GM23338 (cell line): ENCODE results near the gene NFATC1. TPM values are rescaled to one million over a fixed set of nuclear protein-coding genes. Genes with fewer than 3 reads are reported as not detected.

Experiments used
- ATAC-seq: fragments of 200-7000 bp; cut with Tn5 transposase; 3 replicates; pipeline ENCODE4 v1.9.1; 2020
- DNase-seq: peaks from one replicate; pipeline ENCODE4 v3.0.0-alpha.2; 2015; ENCODE audit warnings: low spot score
- H2AFZ ChIP-seq: fragments of 200-600 bp; sonication (generic); 2 replicates; pipeline ENCODE4 v1.8.0; 2016; ENCODE audit warnings: antibody characterized with exemption, mild to moderate bottlenecking, moderate library complexity
- H3F3A ChIP-seq: fragments of 200-600 bp; sonication (generic); replicated peaks from 2 replicates; pipeline ENCODE4 v1.8.0; 2017; ENCODE audit warnings: antibody characterized with exemption, mixed run types, low read depth
- H3K27ac ChIP-seq: fragments of 200-600 bp; sonication (generic); 2 replicates; pipeline ENCODE4 v1.6.1; 2016; ENCODE audit warnings: low read depth
- H3K27me3 ChIP-seq: fragments of 200-600 bp; sonication (generic); 2 replicates; pipeline ENCODE4 v1.8.0; 2016; ENCODE audit warnings: mild to moderate bottlenecking, mixed run types, moderate library complexity; ENCODE audit not compliant: insufficient read depth
- H3K36me3 ChIP-seq: fragments of 200-600 bp; sonication (generic); 2 replicates; pipeline ENCODE4 v1.8.0; 2016; ENCODE audit warnings: mild to moderate bottlenecking; ENCODE audit not compliant: insufficient read depth
- H3K4me1 ChIP-seq: fragments of 200-600 bp; sonication (generic); 2 replicates; pipeline ENCODE4 v1.8.0; 2016; ENCODE audit warnings: mild to moderate bottlenecking, moderate library complexity; ENCODE audit not compliant: insufficient read depth
- H3K4me2 ChIP-seq: fragments of 200-600 bp; sonication (generic); 2 replicates; pipeline ENCODE4 v1.7.1; 2017; ENCODE audit warnings: mixed run types
- H3K4me3 ChIP-seq: fragments of 200-600 bp; sonication (generic); 2 replicates; pipeline ENCODE4 v1.6.1; 2016; ENCODE audit warnings: mixed run types
- H3K79me2 ChIP-seq: fragments of 200-600 bp; sonication (generic); replicated peaks from 2 replicates; pipeline ENCODE4 v1.8.0; 2017; ENCODE audit warnings: mild to moderate bottlenecking; ENCODE audit not compliant: insufficient read depth
- H3K9me2 ChIP-seq: fragments of 200-600 bp; sonication (generic); 2 replicates; pipeline ENCODE4 v1.8.0; 2017; ENCODE audit not compliant: insufficient read depth
- H4K20me1 ChIP-seq: fragments of 200-600 bp; sonication (generic); replicated peaks from 2 replicates; pipeline ENCODE4 v1.8.0; 2017; ENCODE audit warnings: mild to moderate bottlenecking; ENCODE audit not compliant: insufficient read depth
- H3K27ac Mint-ChIP-seq: 2 replicates; pipeline ENCODE4 v1.8.0; 2020; ENCODE audit warnings: inconsistent platforms, mild to moderate bottlenecking, moderate library complexity, mixed read lengths
- H3K27me3 Mint-ChIP-seq: 3 replicates; pipeline ENCODE4 v1.8.0; 2022; ENCODE audit warnings: low read depth, mild to moderate bottlenecking, moderate library complexity, mixed read lengths, inconsistent platforms; ENCODE audit not compliant: insufficient read depth, poor library complexity
- H3K36me3 Mint-ChIP-seq: 3 replicates; pipeline ENCODE4 v1.8.0; 2021; ENCODE audit warnings: low read depth, mild to moderate bottlenecking, inconsistent platforms, moderate library complexity, mixed read lengths
- H3K4me1 Mint-ChIP-seq: 3 replicates; pipeline ENCODE4 v1.8.0; 2020; ENCODE audit warnings: mild to moderate bottlenecking, inconsistent platforms, mixed read lengths
- H3K4me3 Mint-ChIP-seq: 3 replicates; pipeline ENCODE4 v1.8.0; 2021; ENCODE audit warnings: moderate library complexity, mild to moderate bottlenecking, inconsistent platforms, mixed read lengths
- H3K9me3 Mint-ChIP-seq: 3 replicates; pipeline ENCODE4 v1.8.0; 2020; ENCODE audit warnings: moderate library complexity, mild to moderate bottlenecking, inconsistent platforms, mixed read lengths
- CREB1 ChIP-seq: fragments of 250-450 bp; sonication (Bioruptor Pico); IDR thresholded peaks from 2 replicates; pipeline ENCODE4 v1.5.0; 2020; ENCODE audit warnings: low read depth, mild to moderate bottlenecking, moderate library complexity
- EZH2 ChIP-seq: fragments of 200-600 bp; sonication (generic); IDR thresholded peaks from one replicate; pipeline ENCODE4 v1.8.0; 2017; ENCODE audit warnings: antibody characterized with exemption, mild to moderate bottlenecking, low read depth; ENCODE audit not compliant: unreplicated experiment
- EZH2phosphoT487 ChIP-seq: fragments of 200-600 bp; sonication (generic); IDR thresholded peaks from one replicate; pipeline ENCODE4 v1.8.1; 2018; ENCODE audit warnings: antibody characterized with exemption; ENCODE audit not compliant: unreplicated experiment
- JUNB ChIP-seq: IDR thresholded peaks from one replicate; pipeline ENCODE4 v1.6.1; 2016; ENCODE audit warnings: antibody characterized with exemption; ENCODE audit not compliant: unreplicated experiment
- NANOG ChIP-seq: IDR thresholded peaks from 2 replicates; pipeline ENCODE4 v1.6.1; 2016; ENCODE audit warnings: antibody characterized with exemption, borderline replicate concordance
- POLR2AphosphoS5 ChIP-seq: IDR thresholded peaks from 2 replicates; pipeline ENCODE4 v1.6.1; 2016; ENCODE audit warnings: antibody characterized with exemption, low read depth
- STAT1 ChIP-seq: IDR thresholded peaks from one replicate; pipeline ENCODE4 v1.6.1; 2016; ENCODE audit warnings: antibody characterized with exemption; ENCODE audit not compliant: unreplicated experiment
- ZNF114 ChIP-seq: fragments of 250-450 bp; sonication (Bioruptor Pico); IDR thresholded peaks from 2 replicates; pipeline ENCODE4 v1.5.0; 2020; ENCODE audit warnings: mild to moderate bottlenecking, moderate library complexity
- ZNF331 ChIP-seq: fragments of 250-450 bp; sonication (Bioruptor Pico); IDR thresholded peaks from 2 replicates; pipeline ENCODE4 v1.5.0; 2020; ENCODE audit warnings: low read depth, mild to moderate bottlenecking, moderate library complexity
- polyA plus RNA-seq: library from polyadenylated mRNA; unstranded; fragments of >200 nt; fragmentation: Nextera tagmentation; extraction: Ambion mirVana; gene quantifications from 2 replicates; pipeline ENCODE4 v1.2.1, GENCODE V29; 2016
- total RNA-seq: library from RNA; depleted of rRNA; stranded (reverse); fragments of >200 nt; shearing (Covaris generic); gene quantifications from 2 replicates; pipeline ENCODE4 v1.2.3, GENCODE V29; 2014
- TF ChIP-seq, protein P1 (sequence below): IDR thresholded peaks from 2 replicates; pipeline ENCODE4 v1.6.1; 2016; ENCODE audit warnings: antibody characterized with exemption
- TF ChIP-seq, protein P2 (sequence below): fragments of 250-450 bp; sonication (Bioruptor Pico); IDR thresholded peaks from 2 replicates; pipeline ENCODE4 v1.5.0; 2020; ENCODE audit warnings: mild to moderate bottlenecking, moderate library complexity

The NFATC1 gene
- total and polyA plus RNA-seq, 2 experiments from 2014 or later: 3.9 to 6.4 TPM

DNA sequence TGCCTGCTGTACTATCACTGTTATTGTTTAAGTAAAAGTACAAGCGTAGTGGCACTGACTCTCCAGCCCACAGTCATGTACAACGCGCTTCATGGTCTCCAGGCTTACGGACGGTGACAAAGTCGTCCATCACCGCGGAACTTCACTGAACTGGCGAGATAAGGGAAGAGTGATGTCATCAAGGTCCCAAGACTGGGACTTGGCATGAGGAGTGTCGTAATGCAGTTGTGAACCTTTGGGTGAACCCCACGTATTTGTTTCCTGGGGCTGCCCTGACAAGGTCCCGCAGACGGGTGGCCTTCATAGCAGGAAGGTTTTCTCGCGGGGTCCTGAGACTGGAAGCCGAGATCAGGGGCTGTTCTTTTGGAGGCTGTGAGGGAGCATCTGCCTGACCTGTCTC is 17.3 kb downstream of the NFATC1 start:
- no peak overlapping the region for H3K4me3 ChIP-seq
- no peaks in the 10 kb centered on the region for H3F3A ChIP-seq
- H4K20me1 ChIP-seq: no peaks in the 10 kb centered on the region
- H3K27me3 ChIP-seq: no peaks in the 10 kb centered on the region
- H2AFZ ChIP-seq: no peak overlapping the region
- H3K9me2 ChIP-seq: 0 out of 2 replicates have a peak, but pooled peaks cover 4% of the 10 kb centered on the region
- H3K4me1 ChIP-seq: no peaks in the 10 kb centered on the region; the same call in 1 of the 2 replicates
- DNase-seq (no peak), ATAC-seq (no peak)
- no peak overlapping the region for H3K27ac Mint-ChIP-seq
- H3K36me3 ChIP-seq: no peaks in the 10 kb centered on the region
- peaks cover 5% of the 10 kb centered on the region; the same call in 2 of the 3 replicates for H3K36me3 Mint-ChIP-seq
- H3K4me2 ChIP-seq: no peak overlapping the region
- H3K79me2 ChIP-seq: no peaks in the 10 kb centered on the region
- no peak overlapping the region for H3K27ac ChIP-seq
- H3K4me3 Mint-ChIP-seq: no peak overlapping the region
- peaks cover 11% of the 10 kb centered on the region for H3K27me3 Mint-ChIP-seq
- TF ChIP-seq ZNF331 (CRISPR knock-in tag) (no peak), EZH2 (no peak), CREB1 (CRISPR knock-in tag) (no peak)
- H3K4me1 Mint-ChIP-seq: peaks cover 8% of the 10 kb centered on the region
- H3K9me3 Mint-ChIP-seq: no peaks in the 10 kb centered on the region

DNA sequence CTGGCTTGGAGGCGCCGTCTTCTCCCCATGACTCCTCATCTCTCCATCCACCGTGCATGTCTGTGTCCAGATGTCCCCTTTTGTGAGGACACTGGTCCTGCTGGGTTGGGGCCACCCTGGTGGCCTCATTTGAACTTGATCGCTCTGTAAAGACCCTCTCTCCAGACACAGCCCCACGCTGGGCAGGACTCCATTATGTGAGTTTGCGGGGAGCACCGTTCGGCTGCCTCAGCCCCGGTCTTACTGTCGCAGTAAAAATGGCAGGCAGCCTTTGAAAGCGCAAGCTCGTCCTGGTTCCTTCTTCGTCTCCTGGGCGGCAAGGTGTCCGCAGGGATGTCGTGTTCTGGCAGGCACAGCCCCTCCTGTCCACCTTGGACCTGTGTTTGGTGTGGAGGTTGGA is 17.7 kb downstream of the NFATC1 start:
- no peak overlapping the region for H2AFZ ChIP-seq
- no peaks in the 10 kb centered on the region for H4K20me1 ChIP-seq
- no peaks in the 10 kb centered on the region for H3K36me3 ChIP-seq
- Mint-ChIP-seq H3K36me3 (peaks cover 5% of the 10 kb centered on the region; the same call in 2 of the 3 replicates), H3K9me3 (no peaks in the 10 kb centered on the region), H3K4me3 (no peak overlapping the region), H3K27me3 (peaks cover 11% of the 10 kb centered on the region), H3K27ac (no peak overlapping the region), H3K4me1 (peaks cover 7% of the 10 kb centered on the region)
- H3K27me3 ChIP-seq: no peaks in the 10 kb centered on the region
- H3K27ac ChIP-seq: no peak overlapping the region
- TF ChIP-seq JUNB (no peak), NANOG (no peak), ZNF114 (CRISPR knock-in tag) (no peak), POLR2AphosphoS5 (no peak), EZH2 (no peak), STAT1 (no peak), ZNF331 (CRISPR knock-in tag) (no peak), EZH2phosphoT487 (no peak)
- TF ChIP-seq, protein P1, sequence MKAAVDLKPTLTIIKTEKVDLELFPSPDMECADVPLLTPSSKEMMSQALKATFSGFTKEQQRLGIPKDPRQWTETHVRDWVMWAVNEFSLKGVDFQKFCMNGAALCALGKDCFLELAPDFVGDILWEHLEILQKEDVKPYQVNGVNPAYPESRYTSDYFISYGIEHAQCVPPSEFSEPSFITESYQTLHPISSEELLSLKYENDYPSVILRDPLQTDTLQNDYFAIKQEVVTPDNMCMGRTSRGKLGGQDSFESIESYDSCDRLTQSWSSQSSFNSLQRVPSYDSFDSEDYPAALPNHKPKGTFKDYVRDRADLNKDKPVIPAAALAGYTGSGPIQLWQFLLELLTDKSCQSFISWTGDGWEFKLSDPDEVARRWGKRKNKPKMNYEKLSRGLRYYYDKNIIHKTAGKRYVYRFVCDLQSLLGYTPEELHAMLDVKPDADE: no peak
- TF ChIP-seq, protein P2, sequence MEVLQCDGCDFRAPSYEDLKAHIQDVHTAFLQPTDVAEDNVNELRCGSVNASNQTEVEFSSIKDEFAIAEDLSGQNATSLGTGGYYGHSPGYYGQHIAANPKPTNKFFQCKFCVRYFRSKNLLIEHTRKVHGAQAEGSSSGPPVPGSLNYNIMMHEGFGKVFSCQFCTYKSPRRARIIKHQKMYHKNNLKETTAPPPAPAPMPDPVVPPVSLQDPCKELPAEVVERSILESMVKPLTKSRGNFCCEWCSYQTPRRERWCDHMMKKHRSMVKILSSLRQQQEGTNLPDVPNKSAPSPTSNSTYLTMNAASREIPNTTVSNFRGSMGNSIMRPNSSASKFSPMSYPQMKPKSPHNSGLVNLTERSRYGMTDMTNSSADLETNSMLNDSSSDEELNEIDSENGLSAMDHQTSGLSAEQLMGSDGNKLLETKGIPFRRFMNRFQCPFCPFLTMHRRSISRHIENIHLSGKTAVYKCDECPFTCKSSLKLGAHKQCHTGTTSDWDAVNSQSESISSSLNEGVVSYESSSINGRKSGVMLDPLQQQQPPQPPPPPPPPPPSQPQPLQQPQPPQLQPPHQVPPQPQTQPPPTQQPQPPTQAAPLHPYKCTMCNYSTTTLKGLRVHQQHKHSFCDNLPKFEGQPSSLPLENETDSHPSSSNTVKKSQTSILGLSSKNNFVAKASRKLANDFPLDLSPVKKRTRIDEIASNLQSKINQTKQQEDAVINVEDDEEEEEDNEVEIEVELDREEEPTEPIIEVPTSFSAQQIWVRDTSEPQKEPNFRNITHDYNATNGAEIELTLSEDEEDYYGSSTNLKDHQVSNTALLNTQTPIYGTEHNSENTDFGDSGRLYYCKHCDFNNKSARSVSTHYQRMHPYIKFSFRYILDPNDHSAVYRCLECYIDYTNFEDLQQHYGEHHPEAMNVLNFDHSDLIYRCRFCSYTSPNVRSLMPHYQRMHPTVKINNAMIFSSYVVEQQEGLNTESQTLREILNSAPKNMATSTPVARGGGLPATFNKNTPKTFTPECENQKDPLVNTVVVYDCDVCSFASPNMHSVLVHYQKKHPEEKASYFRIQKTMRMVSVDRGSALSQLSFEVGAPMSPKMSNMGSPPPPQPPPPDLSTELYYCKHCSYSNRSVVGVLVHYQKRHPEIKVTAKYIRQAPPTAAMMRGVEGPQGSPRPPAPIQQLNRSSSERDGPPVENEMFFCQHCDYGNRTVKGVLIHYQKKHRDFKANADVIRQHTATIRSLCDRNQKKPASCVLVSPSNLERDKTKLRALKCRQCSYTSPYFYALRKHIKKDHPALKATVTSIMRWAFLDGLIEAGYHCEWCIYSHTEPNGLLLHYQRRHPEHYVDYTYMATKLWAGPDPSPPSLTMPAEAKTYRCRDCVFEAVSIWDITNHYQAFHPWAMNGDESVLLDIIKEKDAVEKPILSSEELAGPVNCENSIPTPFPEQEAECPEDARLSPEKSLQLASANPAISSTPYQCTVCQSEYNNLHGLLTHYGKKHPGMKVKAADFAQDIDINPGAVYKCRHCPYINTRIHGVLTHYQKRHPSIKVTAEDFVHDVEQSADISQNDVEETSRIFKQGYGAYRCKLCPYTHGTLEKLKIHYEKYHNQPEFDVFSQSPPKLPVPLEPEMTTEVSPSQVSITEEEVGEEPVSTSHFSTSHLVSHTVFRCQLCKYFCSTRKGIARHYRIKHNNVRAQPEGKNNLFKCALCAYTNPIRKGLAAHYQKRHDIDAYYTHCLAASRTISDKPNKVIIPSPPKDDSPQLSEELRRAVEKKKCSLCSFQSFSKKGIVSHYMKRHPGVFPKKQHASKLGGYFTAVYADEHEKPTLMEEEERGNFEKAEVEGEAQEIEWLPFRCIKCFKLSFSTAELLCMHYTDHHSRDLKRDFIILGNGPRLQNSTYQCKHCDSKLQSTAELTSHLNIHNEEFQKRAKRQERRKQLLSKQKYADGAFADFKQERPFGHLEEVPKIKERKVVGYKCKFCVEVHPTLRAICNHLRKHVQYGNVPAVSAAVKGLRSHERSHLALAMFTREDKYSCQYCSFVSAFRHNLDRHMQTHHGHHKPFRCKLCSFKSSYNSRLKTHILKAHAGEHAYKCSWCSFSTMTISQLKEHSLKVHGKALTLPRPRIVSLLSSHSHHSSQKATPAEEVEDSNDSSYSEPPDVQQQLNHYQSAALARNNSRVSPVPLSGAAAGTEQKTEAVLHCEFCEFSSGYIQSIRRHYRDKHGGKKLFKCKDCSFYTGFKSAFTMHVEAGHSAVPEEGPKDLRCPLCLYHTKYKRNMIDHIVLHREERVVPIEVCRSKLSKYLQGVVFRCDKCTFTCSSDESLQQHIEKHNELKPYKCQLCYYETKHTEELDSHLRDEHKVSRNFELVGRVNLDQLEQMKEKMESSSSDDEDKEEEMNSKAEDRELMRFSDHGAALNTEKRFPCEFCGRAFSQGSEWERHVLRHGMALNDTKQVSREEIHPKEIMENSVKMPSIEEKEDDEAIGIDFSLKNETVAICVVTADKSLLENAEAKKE (CRISPR knock-in tag): no peak
- H3K4me1 ChIP-seq: no peaks in the 10 kb centered on the region; the same call in 1 of the 2 replicates
- no peak for ATAC-seq
- H3F3A ChIP-seq: no peaks in the 10 kb centered on the region
- no peak for DNase-seq
- no peak overlapping the region for H3K4me2 ChIP-seq
- no peaks in the 10 kb centered on the region for H3K79me2 ChIP-seq
- 0 out of 2 replicates have a peak, but pooled peaks cover 4% of the 10 kb centered on the region for H3K9me2 ChIP-seq
- H3K4me3 ChIP-seq: no peak overlapping the region
